Stimulated activated CD4-positive, alpha-beta T cell treated with anti-CD3 and anti-CD28 coated beads, Interleukin-4, amount 100 ng/mL, for 4 hours (primary cell): ENCODE results near the gene SGCD.

Experiments used
- DNase-seq, 2 experiments: peaks; one replicate each; pipeline ENCODE4 v3.0.0-alpha.2; 2020

Gene SGCD

GRCh38 chr5:156471893-156472292 lies 144.9 kb downstream of the SGCD start:
- no peak for DNase-seq

GRCh38 chr5:156473269-156473908 lies 146.4 kb downstream of the SGCD start:
- DNase-seq, result no peak

- no peak for DNase-seq
These were observed 147.3 kb downstream of the SGCD start for GRCh38 chr5:156474251-156474650.

- DNase-seq, result no peak
These were observed 148.5 kb downstream of the SGCD start for GRCh38 chr5:156475182-156476157.

GRCh38 chr5:156476158-156476551 lies 149.2 kb downstream of the SGCD start:
- DNase-seq, result no peak

- no peak for DNase-seq
These were observed 149.7 kb downstream of the SGCD start for GRCh38 chr5:156476678-156477077.

GRCh38 chr5:156477196-156477595 lies 150.2 kb downstream of the SGCD start:
- DNase-seq, result no peak

- DNase-seq, result no peak
These were observed 152.9 kb downstream of the SGCD start for GRCh38 chr5:156479849-156480248.

GRCh38 chr5:156481741-156482140 lies 154.8 kb downstream of the SGCD start:
- DNase-seq, result no peak

GRCh38 chr5:156482818-156483217 lies 155.9 kb downstream of the SGCD start:
- no peak for DNase-seq

GRCh38 chr5:156486394-156487238 lies 159.7 kb downstream of the SGCD start:
- no peak for DNase-seq

- DNase-seq, result no peak
These were observed 164.8 kb downstream of the SGCD start for GRCh38 chr5:156491766-156492165.

- no peak for DNase-seq
These were observed 169.3 kb downstream of the SGCD start for GRCh38 chr5:156496291-156496690.

GRCh38 chr5:156497804-156498208 lies 170.8 kb downstream of the SGCD start:
- DNase-seq, result no peak

- DNase-seq, result no peak
These were observed 171.4 kb downstream of the SGCD start for GRCh38 chr5:156498226-156498980.

GRCh38 chr5:156500755-156501154 lies 173.8 kb downstream of the SGCD start:
- no peak for DNase-seq

- no peak for DNase-seq
These were observed 178.1 kb downstream of the SGCD start for GRCh38 chr5:156505101-156505500.

GRCh38 chr5:156513123-156513815 lies 186.3 kb downstream of the SGCD start:
- no peak for DNase-seq

GRCh38 chr5:156515121-156515520 lies 188.2 kb downstream of the SGCD start:
- no peak for DNase-seq

GRCh38 chr5:156515803-156516360 lies 188.9 kb downstream of the SGCD start:
- DNase-seq, result no peak
